Parathyroid adenoma (tissue), 2 donors: Measurements from ENCODE around the gene ERMARD.

ENCODE experiments used
- H2AFZ ChIP-seq: fragments of 300-600 bp; sonication (generic); one replicate; pipeline ENCODE4 v1.7.0; 2017; ENCODE audit warnings: antibody characterized with exemption, mild to moderate bottlenecking
- H3K27ac ChIP-seq: fragments of 300-600 bp; sonication (generic); one replicate; pipeline ENCODE4 v1.7.0; 2017
- H3K27me3 ChIP-seq: fragments of 300-600 bp; sonication (generic); one replicate; pipeline ENCODE4 v1.7.0; 2017; ENCODE audit warnings: low read length; ENCODE audit not compliant: control insufficient read depth, insufficient read depth
- H3K36me3 ChIP-seq: fragments of 300-600 bp; sonication (generic); one replicate; pipeline ENCODE4 v1.7.0; 2017; ENCODE audit warnings: low read length; ENCODE audit not compliant: control insufficient read depth, insufficient read depth
- H3K4me1 ChIP-seq: fragments of 300-600 bp; sonication (generic); one replicate; pipeline ENCODE4 v1.7.0; 2017; ENCODE audit warnings: control low read depth
- H3K4me2 ChIP-seq: fragments of 300-600 bp; sonication (generic); one replicate; pipeline ENCODE4 v1.7.0; 2017; ENCODE audit warnings: low read length
- H3K4me3 ChIP-seq: fragments of 300-600 bp; sonication (generic); one replicate; pipeline ENCODE4 v1.7.0; 2017; ENCODE audit warnings: low read depth, low read length
- H3K79me2 ChIP-seq: fragments of 300-600 bp; sonication (generic); one replicate; pipeline ENCODE4 v1.7.0; 2017; ENCODE audit warnings: control low read depth
- H3K9ac ChIP-seq: fragments of 300-600 bp; sonication (generic); one replicate; pipeline ENCODE4 v1.7.0; 2017; ENCODE audit warnings: mild to moderate bottlenecking
- H3K9me3 ChIP-seq: fragments of 300-600 bp; sonication (generic); one replicate; pipeline ENCODE4 v1.7.0; 2017; ENCODE audit warnings: low read length; ENCODE audit not compliant: control insufficient read depth
- CTCF ChIP-seq: fragments of 300-600 bp; sonication (generic); IDR thresholded peaks from one replicate; pipeline ENCODE4 v1.7.0; 2017; ENCODE audit warnings: antibody characterized with exemption, mild to moderate bottlenecking
- donor health status: primary hyperparathyroidism.

ERMARD gene

GRCh38 chr6:169791721-169792131 is 40.3 kb downstream of the ERMARD start:
- Histone ChIP-seq H2AFZ (no peak overlapping the region), H3K9me3 (no peaks in the 10 kb centered on the region), H3K4me1 (peaks cover 2% of the 10 kb centered on the region), H3K27me3 (no peaks in the 10 kb centered on the region), H3K9ac (no peak overlapping the region), H3K79me2 (no peaks in the 10 kb centered on the region), H3K27ac (no peak overlapping the region), H3K4me3 (no peak overlapping the region), H3K36me3 (no peaks in the 10 kb centered on the region), H3K4me2 (no peak overlapping the region)
- no peak for TF ChIP-seq CTCF

GRCh38 chr6:169792306-169793015 is 41.0 kb downstream of the ERMARD start:
- no peak overlapping the region for H3K4me2 ChIP-seq
- peaks cover 2% of the 10 kb centered on the region for H3K4me1 ChIP-seq
- no peaks in the 10 kb centered on the region for H3K27me3 ChIP-seq
- no peaks in the 10 kb centered on the region for H3K79me2 ChIP-seq
- no peak overlapping the region for H2AFZ ChIP-seq
- no peaks in the 10 kb centered on the region for H3K36me3 ChIP-seq
- H3K9me3 ChIP-seq = no peaks in the 10 kb centered on the region
- H3K27ac ChIP-seq = no peak overlapping the region
- no peak overlapping the region for H3K9ac ChIP-seq
- no peak for TF ChIP-seq CTCF
- H3K4me3 ChIP-seq = no peak overlapping the region

GRCh38 chr6:169793408-169793807 is 42.0 kb downstream of the ERMARD start:
- TF ChIP-seq CTCF = no peak
- H3K36me3 ChIP-seq = no peaks in the 10 kb centered on the region
- peaks cover 2% of the 10 kb centered on the region for H3K4me1 ChIP-seq
- H3K27ac ChIP-seq = no peak overlapping the region
- no peaks in the 10 kb centered on the region for H3K79me2 ChIP-seq
- H3K4me3 ChIP-seq = no peak overlapping the region
- no peak overlapping the region for H2AFZ ChIP-seq
- no peaks in the 10 kb centered on the region for H3K27me3 ChIP-seq
- no peak overlapping the region for H3K9ac ChIP-seq
- H3K4me2 ChIP-seq = no peak overlapping the region
- no peaks in the 10 kb centered on the region for H3K9me3 ChIP-seq

- no peak for TF ChIP-seq CTCF
- Histone ChIP-seq H3K9me3 (no peaks in the 10 kb centered on the region), H2AFZ (no peak overlapping the region), H3K27ac (no peak overlapping the region), H3K79me2 (no peaks in the 10 kb centered on the region), H3K4me3 (no peak overlapping the region), H3K4me2 (no peak overlapping the region), H3K9ac (no peak overlapping the region), H3K36me3 (no peaks in the 10 kb centered on the region), H3K27me3 (no peaks in the 10 kb centered on the region), H3K4me1 (peaks cover 2% of the 10 kb centered on the region)
Observed at GRCh38 chr6:169794317-169795055, 43.1 kb downstream of the ERMARD start.
